Activated B cell treated with CpG ODN at 0.5 μM for 24 hours (primary cell): ENCODE results near the gene CD180. TPM values are rescaled to one million over a fixed set of nuclear protein-coding genes. Genes with fewer than 3 reads are reported as not detected.
"Not testable (repeated sequence)": the region's sequence is repeated elsewhere in the genome, so short reads cannot be mapped to it uniquely, and the experiment has no call there.

ENCODE experiments used
- ATAC-seq: fragments of 200-7000 bp; cut with Tn5 transposase; one replicate; pipeline ENCODE4 v1.10.0; 2021; ENCODE audit warnings: low read depth, mild to moderate bottlenecking, moderate library complexity
- CTCF ChIA-PET: fragments of 350-600 bp; sonication (Branson Sonifier 250); formaldehyde crosslinking; loops from one replicate; lab custom pipeline; 2021; ENCODE audit warnings: antibody characterized with exemption; lab: Charles Lee
- POLR2A ChIA-PET: fragments of 350-600 bp; sonication (Branson Sonifier 250); formaldehyde crosslinking; loops from one replicate; lab custom pipeline; 2021; ENCODE audit warnings: antibody characterized with exemption; lab: Charles Lee
- DNase-seq: peaks from one replicate; pipeline ENCODE4 v3.0.0; 2022
- H3K27ac Mint-ChIP-seq: one replicate; pipeline ENCODE4 v1.8.0; 2020; ENCODE audit warnings: mixed read lengths
- H3K27me3 Mint-ChIP-seq: one replicate; pipeline ENCODE4 v1.8.0; 2021; ENCODE audit warnings: mixed read lengths
- H3K36me3 Mint-ChIP-seq: one replicate; pipeline ENCODE4 v1.8.0; 2021; ENCODE audit warnings: low read depth, mixed read lengths
- H3K4me1 Mint-ChIP-seq: one replicate; pipeline ENCODE4 v1.8.0; 2021; ENCODE audit warnings: mixed read lengths
- H3K4me3 Mint-ChIP-seq: one replicate; pipeline ENCODE4 v1.8.0; 2020; ENCODE audit warnings: mild to moderate bottlenecking, mixed read lengths
- H3K9me3 Mint-ChIP-seq: one replicate; pipeline ENCODE4 v1.8.0; 2020; ENCODE audit warnings: mixed read lengths
- intact Hi-C: fragments of 100-400 bp; cut with micrococcal nuclease; formaldehyde crosslinking; loops from one replicate; pipeline ENCODE4 v1.15.1; 2024
- total RNA-seq: library from RNA; stranded (reverse); gene quantifications from 2 replicates; pipeline ENCODE4 v1.2.3, GENCODE V29; 2022
- TF ChIP-seq, protein P1 (sequence below): fragments of 200-600 bp; IDR thresholded peaks from one replicate; pipeline ENCODE4 v1.8.0; 2022; ENCODE audit warnings: antibody characterized with exemption, mild to moderate bottlenecking

The CD180 gene
- total RNA-seq, 1 donor from 2014 or later, result 35.7 TPM

DNA sequence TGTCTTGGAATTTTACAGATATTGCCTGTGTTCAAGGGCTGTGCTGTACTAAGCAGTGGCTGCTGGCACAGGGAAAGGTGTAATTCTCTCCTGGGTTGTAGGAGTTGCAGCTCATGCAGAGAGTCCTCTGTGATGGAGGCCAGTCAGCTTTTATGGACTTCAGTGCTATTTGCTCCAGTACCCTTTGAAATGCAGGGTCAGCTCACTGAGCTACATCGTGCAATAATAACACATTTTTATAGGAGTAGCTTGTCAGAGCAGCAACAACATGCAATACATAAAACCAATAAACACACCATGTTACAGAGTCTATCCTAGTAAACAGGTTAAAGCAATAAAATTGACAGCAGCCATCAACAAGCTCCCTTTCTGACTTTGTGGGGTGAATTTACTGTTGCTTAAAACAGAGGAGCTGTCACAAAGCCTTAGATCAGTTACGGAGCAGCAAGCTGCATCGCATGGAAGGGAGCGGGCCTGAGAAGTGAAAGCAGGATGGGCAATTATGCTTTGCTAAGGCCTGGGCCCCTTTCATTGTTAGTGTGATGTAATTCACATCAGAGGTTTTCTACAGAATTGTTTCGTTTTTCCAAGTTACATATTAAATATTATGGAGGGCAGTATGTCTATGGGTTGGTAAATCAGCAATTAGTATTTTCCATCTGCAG is 16.8 kb downstream of the CD180 start:
- DNase-seq (no peak), ATAC-seq (no peak)
- intact Hi-C loops, result loop anchor here (1.0 kb wide), 1 partner anchor 7 kb away; no protein-coding TSS in a partner anchor
- Mint-ChIP-seq H3K9me3 (peaks cover 19% of the 10 kb centered on the region), H3K36me3 (peaks cover 83% of the 10 kb centered on the region), H3K4me1 (peaks cover 69% of the 10 kb centered on the region), H3K27ac (peak overlapping the region; percentile 71), H3K4me3 (no peak overlapping the region), H3K27me3 (no peaks in the 10 kb centered on the region)
- TF ChIP-seq, protein P1, sequence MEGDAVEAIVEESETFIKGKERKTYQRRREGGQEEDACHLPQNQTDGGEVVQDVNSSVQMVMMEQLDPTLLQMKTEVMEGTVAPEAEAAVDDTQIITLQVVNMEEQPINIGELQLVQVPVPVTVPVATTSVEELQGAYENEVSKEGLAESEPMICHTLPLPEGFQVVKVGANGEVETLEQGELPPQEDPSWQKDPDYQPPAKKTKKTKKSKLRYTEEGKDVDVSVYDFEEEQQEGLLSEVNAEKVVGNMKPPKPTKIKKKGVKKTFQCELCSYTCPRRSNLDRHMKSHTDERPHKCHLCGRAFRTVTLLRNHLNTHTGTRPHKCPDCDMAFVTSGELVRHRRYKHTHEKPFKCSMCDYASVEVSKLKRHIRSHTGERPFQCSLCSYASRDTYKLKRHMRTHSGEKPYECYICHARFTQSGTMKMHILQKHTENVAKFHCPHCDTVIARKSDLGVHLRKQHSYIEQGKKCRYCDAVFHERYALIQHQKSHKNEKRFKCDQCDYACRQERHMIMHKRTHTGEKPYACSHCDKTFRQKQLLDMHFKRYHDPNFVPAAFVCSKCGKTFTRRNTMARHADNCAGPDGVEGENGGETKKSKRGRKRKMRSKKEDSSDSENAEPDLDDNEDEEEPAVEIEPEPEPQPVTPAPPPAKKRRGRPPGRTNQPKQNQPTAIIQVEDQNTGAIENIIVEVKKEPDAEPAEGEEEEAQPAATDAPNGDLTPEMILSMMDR, result no peak
- ChIA-PET POLR2A (interaction anchor here (0.6 to 1.2 kb wide), 5 partner anchors 12 to 27 kb away, joined by 3 to 4 read pairs (median 3); partner anchors contain the start of gene CD180), CTCF (interaction anchor here (1.2 to 3.4 kb wide), 4 partner anchors 8 to 23 kb away, joined by 3 to 11 read pairs (median 8); no protein-coding TSS in a partner anchor)

DNA sequence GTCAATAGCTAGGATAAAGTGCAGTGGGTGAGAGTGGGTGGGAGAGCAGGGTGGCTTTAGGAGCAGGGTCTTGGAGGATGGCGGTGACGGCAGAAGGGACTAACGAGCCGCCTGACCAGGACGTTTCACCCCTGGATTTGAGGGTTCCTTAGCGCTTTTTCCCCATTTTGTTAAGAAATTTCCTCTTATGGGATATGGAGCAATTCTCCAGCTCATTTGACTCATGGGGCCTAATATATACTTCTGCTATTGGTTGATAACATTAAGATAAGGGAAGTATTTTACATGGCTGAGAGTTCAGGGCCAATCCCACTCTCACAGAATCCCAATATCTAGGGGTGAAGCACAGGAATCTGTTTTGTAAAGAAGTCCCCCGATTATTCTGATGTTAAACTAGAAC is 17.6 kb downstream of the CD180 start:
- DNase-seq (no peak), ATAC-seq (no peak)
- ChIA-PET POLR2A (interaction anchor here (0.6 to 1.5 kb wide), 3 partner anchors 9 to 14 kb away, joined by 4 to 6 read pairs (median 5); no protein-coding TSS in a partner anchor), CTCF (interaction anchor here (1.3 to 3.4 kb wide), 2 partner anchors 12 to 30 kb away, joined by 4 to 11 read pairs; no protein-coding TSS in a partner anchor)
- peaks cover 76% of the 10 kb centered on the region for H3K36me3 Mint-ChIP-seq
- intact Hi-C loops, result loop anchor here (1.0 kb wide), 1 partner anchor 8 kb away; no protein-coding TSS in a partner anchor
- H3K4me1 Mint-ChIP-seq, result peaks cover 64% of the 10 kb centered on the region
- H3K9me3 Mint-ChIP-seq, result peaks cover 19% of the 10 kb centered on the region
- TF ChIP-seq, protein P1, result no peak
- no peaks in the 10 kb centered on the region for H3K27me3 Mint-ChIP-seq
- H3K27ac Mint-ChIP-seq, result peak overlapping the region; percentile 41
- no peak overlapping the region for H3K4me3 Mint-ChIP-seq

DNA sequence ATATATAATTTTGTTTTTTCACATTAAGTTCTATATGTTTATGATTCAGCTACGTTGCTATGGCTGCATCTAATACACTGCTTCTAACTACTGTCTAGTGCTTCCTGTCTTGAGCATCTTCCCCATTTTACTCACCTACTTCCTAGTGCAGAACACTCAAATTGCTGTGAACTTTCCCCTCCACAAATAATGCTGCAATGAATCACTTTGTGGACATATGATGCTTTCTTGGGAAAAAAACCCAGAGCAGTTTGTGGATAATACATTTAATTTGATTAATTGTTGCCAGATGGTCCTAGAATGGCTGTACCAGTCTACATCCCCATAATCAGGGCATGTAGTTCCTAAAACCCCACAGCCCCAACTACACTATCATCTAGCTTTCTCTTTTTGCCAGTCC is 18.5 kb downstream of the CD180 start:
- H3K36me3 Mint-ChIP-seq, result peaks cover 67% of the 10 kb centered on the region
- H3K4me3 Mint-ChIP-seq, result no peak overlapping the region
- H3K27ac Mint-ChIP-seq, result peak overlapping the region; percentile 41
- ATAC-seq, result no peak
- H3K9me3 Mint-ChIP-seq, result peaks cover 19% of the 10 kb centered on the region
- TF ChIP-seq, protein P1, result no peak
- ChIA-PET POLR2A (interaction anchor here (1.3 to 1.5 kb wide), 2 partner anchors 11 to 15 kb away, joined by 4 to 5 read pairs; no protein-coding TSS in a partner anchor), CTCF (interaction anchor here (1.3 to 3.4 kb wide), 2 partner anchors 12 to 31 kb away, joined by 4 to 11 read pairs; no protein-coding TSS in a partner anchor)
- no peaks in the 10 kb centered on the region for H3K27me3 Mint-ChIP-seq
- H3K4me1 Mint-ChIP-seq, result peaks cover 55% of the 10 kb centered on the region
- no peak for DNase-seq
- intact Hi-C loops, result no loop called here

DNA sequence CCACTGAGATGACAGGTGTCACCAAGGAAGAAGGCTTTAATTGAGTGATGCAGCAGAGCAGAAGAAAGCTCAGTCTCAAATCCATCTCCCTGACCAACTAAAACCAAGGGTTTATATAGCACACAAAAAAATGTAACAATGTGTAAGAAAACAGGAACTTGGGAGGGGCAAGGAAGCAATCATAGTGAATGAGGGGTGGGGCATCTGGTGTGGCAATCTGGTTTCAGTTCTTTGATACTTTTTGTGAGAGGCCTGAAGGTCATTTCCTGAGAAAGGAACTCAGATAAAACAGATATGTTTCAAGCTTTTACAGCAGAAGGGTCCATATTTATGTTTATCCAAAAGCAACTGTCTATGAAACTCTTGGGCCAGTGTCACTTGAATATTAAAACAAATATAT is 19.7 kb downstream of the CD180 start:
- H3K27me3 Mint-ChIP-seq, result no peaks in the 10 kb centered on the region
- no peak overlapping the region for H3K4me3 Mint-ChIP-seq
- H3K4me1 Mint-ChIP-seq, result peaks cover 45% of the 10 kb centered on the region
- CTCF ChIA-PET, result interaction anchor here (0.8 kb wide), 1 partner anchor 10 kb away, joined by 4 read pairs; no protein-coding TSS in a partner anchor
- POLR2A ChIA-PET, result interaction anchor here (2.1 kb wide), 1 partner anchor 10 kb away, joined by 6 read pairs; no protein-coding TSS in a partner anchor
- H3K36me3 Mint-ChIP-seq, result peaks cover 57% of the 10 kb centered on the region
- intact Hi-C loops, result no loop called here
- TF ChIP-seq, protein P1, result no peak
- H3K27ac Mint-ChIP-seq, result peak overlapping the region; percentile 33
- peaks cover 19% of the 10 kb centered on the region for H3K9me3 Mint-ChIP-seq
- DNase-seq, result no peak
- no peak for ATAC-seq

DNA sequence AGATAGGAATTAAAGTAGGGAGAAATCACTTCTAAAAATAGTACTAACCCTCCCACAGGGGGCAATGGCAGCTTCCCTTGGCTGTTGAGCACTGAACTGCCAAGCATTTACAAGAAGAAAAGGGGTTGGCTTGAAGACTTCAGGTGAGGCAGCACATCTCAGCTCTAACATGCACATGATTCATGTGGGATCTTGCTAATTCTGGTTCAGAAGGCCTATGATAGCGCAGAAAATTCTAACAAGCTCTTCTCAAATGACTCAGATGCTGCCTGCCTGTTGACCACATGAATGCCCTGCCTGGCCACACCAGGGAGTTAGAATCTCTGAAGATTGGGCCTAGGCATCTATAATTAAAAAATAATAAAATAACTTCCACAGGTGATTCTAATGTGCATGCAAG is 22.6 kb downstream of the CD180 start:
- Mint-ChIP-seq H3K4me3 (no peak overlapping the region), H3K36me3 (peaks cover 30% of the 10 kb centered on the region), H3K27me3 (no peaks in the 10 kb centered on the region), H3K27ac (no peak overlapping the region), H3K9me3 (peaks cover 19% of the 10 kb centered on the region), H3K4me1 (peaks cover 22% of the 10 kb centered on the region)
- ATAC-seq, result no peak
- intact Hi-C loops, result no loop called here
- ChIA-PET CTCF (no interaction called here), POLR2A (no interaction called here)
- no peak for DNase-seq
- TF ChIP-seq, protein P1, result no peak

DNA sequence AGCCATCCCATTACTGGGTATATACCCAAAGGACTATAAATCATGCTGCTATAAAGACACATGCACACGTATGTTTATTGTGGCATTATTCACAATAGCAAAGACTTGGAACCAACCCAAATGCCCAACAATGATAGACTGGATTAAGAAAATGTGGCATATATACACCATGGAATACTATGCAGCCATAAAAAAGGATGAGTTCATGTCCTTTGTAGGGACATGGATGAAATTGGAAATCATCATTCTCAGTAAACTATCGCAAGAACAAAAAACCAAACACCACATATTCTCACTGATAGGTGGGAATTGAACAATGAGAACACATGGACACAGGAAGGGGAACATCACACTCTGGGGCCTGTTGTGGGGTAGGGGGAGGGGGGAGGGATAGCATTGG is 23.2 kb downstream of the CD180 start:
- H3K27me3 Mint-ChIP-seq, DNase-seq, intact Hi-C loops, H3K27ac Mint-ChIP-seq, H3K4me3 Mint-ChIP-seq, POLR2A ChIA-PET, ATAC-seq, CTCF ChIA-PET: not testable (repeated sequence)
- Mint-ChIP-seq H3K9me3 (peaks cover 16% of the 10 kb centered on the region), H3K36me3 (peaks cover 24% of the 10 kb centered on the region), H3K4me1 (peaks cover 16% of the 10 kb centered on the region)
